GM21786 (cell line): Measurements from ENCODE around the gene ABCD3.
A peak's percentile ranks its signal among the peaks of the same experiment; 100 is the strongest.

Source experiments
- ATAC-seq: cut with Tn5 transposase; IDR thresholded peaks from one replicate; pipeline ENCODE4 v1.9.1; 2021; ENCODE audit not compliant: unreplicated experiment

ABCD3 gene

GRCh38 chr1:94456736-94457135, 38.5 kb downstream of the ABCD3 start:
- no peak for ATAC-seq

DNA sequence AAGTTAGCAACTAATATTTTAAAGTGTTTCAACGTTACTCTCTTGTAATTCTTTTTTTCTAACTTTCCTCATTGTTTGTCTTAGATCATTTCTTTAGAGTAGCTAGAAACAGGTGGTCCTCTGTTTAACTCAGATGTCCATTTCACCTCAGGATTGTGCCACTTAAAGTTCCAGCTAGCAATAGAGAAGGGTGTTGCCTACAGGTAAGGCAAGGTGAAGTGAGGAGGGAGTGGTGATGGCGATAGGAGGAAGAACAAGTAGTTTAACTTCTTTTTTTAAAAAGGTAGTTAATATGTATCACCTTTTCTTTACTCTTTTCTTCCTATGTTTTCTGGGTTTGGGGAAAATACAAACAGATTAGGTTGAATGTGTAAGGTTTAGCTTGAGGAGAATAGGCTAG, 44.4 kb downstream of the ABCD3 start:
- no peak for ATAC-seq

GRCh38 chr1:94463056-94463764, 45.0 kb downstream of the ABCD3 start:
- no peak for ATAC-seq

DNA sequence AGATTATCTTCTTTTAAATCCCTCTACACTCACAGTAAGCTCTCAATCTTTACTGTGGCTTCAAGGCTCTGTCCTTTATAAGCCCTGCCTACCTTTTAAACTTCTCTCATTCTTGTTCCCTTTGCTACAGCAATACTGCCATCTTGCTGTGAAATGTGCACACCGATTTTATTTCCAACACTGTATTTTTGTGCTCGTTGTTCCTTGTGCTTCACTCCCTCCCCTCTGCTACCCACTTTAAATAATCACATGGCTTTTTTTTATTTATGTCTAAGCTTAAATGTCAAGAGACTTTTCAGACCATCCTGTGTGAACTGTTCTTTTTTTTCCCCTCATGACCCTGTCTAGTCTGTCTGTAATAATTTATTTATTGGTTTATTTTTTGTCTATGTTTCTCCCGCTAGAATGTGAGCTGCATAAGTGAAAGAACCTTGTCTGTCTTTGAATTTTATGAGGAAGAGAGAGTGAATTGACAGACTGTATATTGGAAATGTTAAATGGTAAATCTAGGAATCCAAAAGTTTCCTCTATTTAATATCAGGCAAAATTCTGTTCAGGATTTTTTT, 45.7 kb downstream of the ABCD3 start:
- ATAC-seq, result no peak

DNA sequence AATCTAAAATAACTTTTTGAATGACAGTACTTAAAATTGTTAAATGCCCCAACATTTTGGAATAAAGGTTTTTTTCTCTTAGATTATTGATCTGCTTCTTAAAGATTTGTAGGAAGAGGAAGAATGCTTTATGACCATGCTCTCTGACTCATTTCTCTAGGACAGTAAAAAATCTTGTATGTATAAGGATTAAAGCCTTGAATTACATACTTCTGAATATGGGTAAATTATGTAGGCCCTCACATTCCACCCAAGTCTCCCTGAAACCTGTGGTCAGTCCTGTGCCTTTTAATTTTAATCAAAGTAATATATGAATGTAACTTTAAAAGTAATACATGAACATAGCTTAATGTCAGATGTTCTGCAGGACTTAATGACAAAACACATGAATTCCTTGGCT, 50.5 kb downstream of the ABCD3 start:
- no peak for ATAC-seq

GRCh38 chr1:94471271-94471670, 53.1 kb downstream of the ABCD3 start:
- ATAC-seq, result no peak

- ATAC-seq, result no peak
Observed at GRCh38 chr1:94475232-94475631, 57.0 kb downstream of the ABCD3 start.

GRCh38 chr1:94479682-94480081, 61.5 kb downstream of the ABCD3 start:
- ATAC-seq, result no peak

DNA sequence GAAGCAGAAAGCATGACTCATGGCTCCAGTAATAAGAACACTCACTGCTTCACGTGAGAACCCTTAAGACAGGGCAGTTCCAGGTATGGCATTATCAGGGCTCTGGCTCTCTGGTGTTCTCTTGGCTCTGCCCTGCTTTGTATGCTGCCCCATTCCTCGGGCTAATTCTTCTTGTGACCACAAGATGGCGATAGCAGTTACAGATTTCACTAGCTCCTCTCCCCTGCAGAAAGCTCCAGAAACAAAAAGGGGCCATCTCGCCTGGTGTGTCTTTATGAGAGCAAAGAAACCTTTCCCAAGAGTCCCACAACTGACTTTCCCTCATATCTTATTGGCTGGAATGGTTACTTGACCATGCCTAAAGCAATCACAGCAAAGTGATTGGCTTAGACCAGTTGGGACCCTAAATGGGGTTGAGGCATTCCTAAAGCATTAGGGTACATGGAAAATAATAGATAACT, 63.3 kb downstream of the ABCD3 start:
- ATAC-seq, result peak; percentile 93

GRCh38 chr1:94486990-94487389, 68.8 kb downstream of the ABCD3 start:
- ATAC-seq, result no peak

- no peak for ATAC-seq
Observed at GRCh38 chr1:94490556-94490955, 72.4 kb downstream of the ABCD3 start.

GRCh38 chr1:94496076-94496755, 78.0 kb downstream of the ABCD3 start:
- no peak for ATAC-seq

DNA sequence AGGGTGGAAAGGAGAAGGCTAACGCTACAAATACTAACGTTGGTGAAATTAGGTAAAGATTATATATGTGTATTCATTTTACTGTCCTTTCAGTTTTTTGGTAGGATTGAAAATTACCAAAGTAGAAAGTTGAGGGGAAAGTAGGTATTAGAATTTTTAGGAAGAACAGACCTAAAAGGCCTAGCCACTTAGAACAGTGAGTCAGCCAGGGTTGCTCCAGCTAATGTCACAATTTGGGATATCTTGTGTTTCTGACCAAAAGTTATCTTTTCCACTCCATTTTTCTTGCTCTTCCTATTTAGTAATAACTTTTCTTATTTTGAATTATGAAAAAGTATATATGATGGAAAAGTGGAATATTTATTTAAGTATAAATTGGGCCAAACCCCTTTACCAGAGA, 83.2 kb downstream of the ABCD3 start:
- no peak for ATAC-seq

DNA sequence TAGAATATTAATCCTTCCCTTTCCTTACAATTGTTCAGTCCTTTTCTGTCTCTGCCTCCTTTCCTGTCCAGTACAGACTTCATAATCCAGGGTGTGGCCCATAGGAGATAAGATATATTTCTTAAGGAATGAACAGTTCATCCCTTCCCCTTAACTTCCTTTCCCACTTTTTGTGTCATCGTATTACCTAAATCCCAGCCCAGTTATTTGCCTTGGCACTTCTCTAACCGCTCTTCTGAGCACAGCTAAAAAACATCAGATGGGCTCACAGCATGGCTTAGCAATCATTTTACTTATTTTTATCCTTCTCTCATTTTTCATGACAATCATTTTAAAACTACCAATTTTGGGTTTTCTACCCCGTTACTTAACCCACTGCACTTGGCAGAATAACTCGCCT, 83.7 kb downstream of the ABCD3 start:
- no peak for ATAC-seq

GRCh38 chr1:94503153-94503552, 85.0 kb downstream of the ABCD3 start:
- ATAC-seq, result no peak

- no peak for ATAC-seq
Observed at GRCh38 chr1:94504601-94505000, 86.4 kb downstream of the ABCD3 start.

- ATAC-seq, result no peak
Observed at GRCh38 chr1:94512816-94513215, 94.6 kb downstream of the ABCD3 start.

DNA sequence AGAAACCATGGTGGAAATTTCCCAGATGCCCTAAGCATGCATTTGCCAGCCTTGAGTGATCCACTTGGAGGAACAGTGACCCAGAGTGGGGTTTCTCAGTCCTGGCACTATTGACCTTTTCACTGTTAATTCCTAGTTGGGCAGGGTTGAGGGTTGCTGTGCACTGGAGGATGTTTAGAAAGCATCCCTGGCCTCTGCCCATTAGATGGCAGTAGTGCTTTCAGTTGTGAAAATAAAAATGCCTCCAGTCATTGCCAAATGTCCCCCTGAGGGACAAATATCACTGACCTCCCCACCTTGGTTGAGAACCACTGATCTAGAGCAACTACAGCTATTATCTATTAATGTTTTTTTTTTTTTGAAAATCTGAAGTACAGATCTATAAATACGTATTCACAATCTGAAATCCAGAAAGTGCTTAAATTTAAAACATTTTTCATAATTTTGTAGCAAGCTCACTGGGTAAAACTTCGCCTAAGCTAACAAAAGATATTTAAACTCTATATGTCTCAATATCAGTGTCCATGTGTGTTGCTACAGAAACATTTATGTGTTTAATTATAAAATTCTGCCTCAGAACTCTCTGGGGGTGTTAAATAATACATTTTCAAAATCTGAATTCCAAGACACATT, 96.0 kb downstream of the ABCD3 start:
- no peak for ATAC-seq

DNA sequence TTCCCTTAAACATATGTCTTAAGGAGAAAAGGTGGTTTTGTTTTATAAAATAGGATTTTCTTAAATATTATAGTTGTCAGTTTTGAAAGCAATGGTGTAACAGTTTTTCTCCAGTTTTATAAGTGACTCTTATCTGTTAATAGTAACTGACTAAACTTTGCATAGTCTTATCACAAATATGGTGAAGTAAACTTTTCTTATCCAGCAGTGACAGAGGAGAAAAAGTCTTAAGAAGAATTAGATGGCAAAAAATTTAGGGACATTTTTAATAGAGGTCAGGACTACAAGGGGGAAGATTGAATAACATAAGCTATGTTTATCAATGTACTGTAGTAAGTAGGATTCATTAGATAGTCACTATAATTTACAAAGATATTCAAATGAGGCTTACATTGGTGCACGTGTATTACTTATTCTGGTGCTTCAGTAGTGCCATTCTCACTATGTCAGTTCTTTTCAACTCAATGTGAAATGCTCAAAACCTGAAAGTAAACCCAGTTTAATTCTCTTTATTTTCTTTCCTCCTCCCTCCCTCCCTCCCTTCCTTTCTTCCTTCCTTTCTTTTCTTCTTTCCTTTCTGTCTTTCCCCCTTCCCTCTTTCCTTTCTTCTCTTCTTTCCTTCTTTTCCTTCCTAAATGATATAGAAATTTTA, 97.2 kb downstream of the ABCD3 start:
- no peak for ATAC-seq

DNA sequence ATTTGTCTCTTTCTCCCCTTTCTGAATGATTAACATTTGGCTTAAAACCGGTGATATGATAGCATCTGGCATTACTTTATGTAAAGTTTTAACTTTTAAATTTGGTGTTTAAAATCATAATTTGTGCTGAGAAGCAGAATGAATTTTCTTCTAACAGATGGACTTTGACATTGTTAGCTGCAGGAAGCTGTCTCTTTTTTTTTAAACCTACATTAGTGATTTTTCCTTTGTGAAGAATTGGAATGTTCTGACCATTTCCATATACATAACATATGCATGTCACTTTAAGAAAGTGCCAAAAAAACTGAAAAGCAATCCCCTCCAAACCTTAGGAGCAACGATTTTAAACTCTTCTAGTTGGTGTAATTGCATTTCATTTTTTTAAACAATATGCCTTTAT, 101.2 kb downstream of the ABCD3 start:
- ATAC-seq, result no peak

DNA sequence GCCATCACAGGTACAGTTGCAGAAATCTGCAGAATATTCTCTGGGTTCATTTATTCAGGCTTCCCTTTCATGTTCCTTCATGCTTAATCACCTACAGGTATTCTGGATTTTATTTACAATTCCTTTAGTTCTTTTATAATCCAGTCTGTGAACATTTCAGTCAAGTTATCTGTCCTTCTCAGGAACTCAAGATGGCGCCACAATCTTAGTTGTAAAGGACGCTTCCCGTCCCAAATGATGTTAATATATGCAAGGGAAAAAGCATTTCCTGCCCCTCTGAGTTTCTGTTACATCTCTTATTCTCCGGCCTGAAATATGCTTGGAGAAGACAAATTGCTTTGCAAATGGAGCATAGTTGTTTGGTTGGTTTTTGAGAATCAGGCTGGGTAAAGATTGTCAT, 104.1 kb downstream of the ABCD3 start:
- no peak for ATAC-seq
